ENCODE data around the gene MBOAT2. TPM values are rescaled to one million over a fixed set of nuclear protein-coding genes. Genes with fewer than 3 reads are reported as not detected.
"Not testable (repeated sequence)": the region's sequence is repeated elsewhere in the genome, so short reads cannot be mapped to it uniquely, and the experiment has no call there.

MBOAT2 gene
- 8.0 TPM for total RNA-seq

DNA sequence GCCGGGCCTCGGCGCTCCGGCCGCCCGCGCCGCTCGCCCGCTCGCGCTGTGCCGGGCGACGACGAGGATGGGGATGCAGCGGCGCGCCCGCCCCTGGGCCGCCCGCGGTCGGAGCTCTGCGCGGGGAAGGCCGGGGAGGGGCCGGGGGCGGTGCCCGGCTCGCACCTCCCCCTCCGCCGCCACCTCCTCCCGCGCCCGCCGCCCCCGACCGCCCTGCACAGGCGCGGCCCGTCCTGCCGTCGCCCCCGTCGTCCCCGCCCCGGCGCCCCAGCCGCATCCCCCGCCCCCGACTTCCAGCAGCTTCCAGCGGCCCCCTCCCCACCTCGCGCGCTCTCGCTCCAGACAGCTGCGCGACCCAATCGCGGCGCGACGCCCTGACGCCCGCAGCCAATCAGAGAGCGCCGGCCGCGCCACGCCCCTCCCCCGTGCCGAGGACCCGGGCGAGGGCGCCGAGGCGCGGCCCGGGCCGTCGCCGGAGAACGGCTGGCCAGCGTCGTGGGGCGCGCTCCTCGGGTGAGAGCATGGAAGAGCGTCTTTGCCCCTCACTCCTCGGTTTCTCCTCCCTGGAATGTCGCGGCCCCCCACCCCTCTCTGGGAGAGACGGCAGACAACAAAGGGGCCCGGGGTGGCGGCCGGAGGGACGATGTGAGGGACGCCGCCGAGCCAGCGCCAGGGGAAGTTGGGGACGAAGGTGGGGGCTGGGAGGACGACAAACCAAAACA is at the start of gene MBOAT2:
MBOAT2 (minus strand) TSS at position 69 of the 722 bp plus-strand sequence. CDS start 70 bp downstream, outside the sequence.
- peak within 1 kb of the TSS; percentile 85 to 93 for H3K27ac ChIP-seq
- no peaks in the 10 kb centered on the region for H3K27me3 ChIP-seq
- intact Hi-C loops (cut with DNase I): loop anchor here (5.0 to 10.0 kb wide), 4 partner anchors 139 to 421 kb away; partner anchors contain the start of genes CPSF3, ITGB1BP1 and KIDINS220
- peak; percentile 14 to 88 for DNase-seq (ENCODE audit: low spot score in 2 of 2)
- TF ChIP-seq, protein P1, sequence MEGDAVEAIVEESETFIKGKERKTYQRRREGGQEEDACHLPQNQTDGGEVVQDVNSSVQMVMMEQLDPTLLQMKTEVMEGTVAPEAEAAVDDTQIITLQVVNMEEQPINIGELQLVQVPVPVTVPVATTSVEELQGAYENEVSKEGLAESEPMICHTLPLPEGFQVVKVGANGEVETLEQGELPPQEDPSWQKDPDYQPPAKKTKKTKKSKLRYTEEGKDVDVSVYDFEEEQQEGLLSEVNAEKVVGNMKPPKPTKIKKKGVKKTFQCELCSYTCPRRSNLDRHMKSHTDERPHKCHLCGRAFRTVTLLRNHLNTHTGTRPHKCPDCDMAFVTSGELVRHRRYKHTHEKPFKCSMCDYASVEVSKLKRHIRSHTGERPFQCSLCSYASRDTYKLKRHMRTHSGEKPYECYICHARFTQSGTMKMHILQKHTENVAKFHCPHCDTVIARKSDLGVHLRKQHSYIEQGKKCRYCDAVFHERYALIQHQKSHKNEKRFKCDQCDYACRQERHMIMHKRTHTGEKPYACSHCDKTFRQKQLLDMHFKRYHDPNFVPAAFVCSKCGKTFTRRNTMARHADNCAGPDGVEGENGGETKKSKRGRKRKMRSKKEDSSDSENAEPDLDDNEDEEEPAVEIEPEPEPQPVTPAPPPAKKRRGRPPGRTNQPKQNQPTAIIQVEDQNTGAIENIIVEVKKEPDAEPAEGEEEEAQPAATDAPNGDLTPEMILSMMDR (IDR thresholded peaks at IDR 0.05): no peak
- no peaks in the 10 kb centered on the region for H3K9me3 ChIP-seq
- H3K36me3 ChIP-seq: no peaks in the 10 kb centered on the region
- peak within 1 kb of the TSS; percentile 80 to 97 for H3K4me3 ChIP-seq
- H3K4me1 ChIP-seq: peaks cover 0 to 9% of the 10 kb centered on the region in 2 donors

DNA sequence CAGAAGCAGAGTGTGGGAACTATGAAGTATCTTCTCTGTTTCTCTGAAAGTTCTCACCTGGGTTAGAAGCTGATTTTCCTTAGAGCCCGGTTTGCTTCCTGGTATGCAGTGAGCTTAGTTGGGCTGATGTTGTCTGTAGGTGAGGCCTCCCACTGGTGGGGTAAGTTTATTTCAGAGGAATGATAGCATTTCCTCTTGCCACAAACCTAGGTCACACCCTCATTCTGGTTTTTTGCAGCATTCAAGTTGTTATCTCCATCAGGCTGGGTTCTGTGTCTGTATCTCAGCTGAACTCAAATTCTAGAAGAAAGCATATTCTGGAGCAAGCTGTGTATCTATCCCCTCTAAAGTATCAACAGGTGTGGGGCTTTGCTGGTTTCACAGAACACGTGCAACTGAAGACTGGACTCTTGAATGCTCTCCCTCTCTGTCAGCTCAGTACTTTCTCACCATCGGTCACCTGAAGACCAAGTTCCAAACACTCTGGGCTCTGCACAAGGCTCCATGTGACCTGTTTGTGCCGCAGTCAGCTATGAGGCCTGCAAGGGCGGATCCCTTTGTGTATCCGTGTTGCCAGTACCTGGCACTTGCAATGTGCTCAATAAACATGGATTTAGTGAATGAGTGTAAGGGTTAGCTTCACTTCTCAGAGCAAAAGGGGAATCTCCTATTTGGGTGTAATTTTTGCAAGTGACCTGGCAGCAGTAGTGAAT is 49.5 kb upstream of the MBOAT2 start:
- Histone ChIP-seq H3K27me3 (no peaks in the 10 kb centered on the region), H3K9me3 (no peaks in the 10 kb centered on the region), H3K4me1 (no peaks in the 10 kb centered on the region), H3K36me3 (no peaks in the 10 kb centered on the region), H3K27ac (no peak overlapping the region), H3K4me3 (no peak overlapping the region)
- no peak for DNase-seq (ENCODE audit: low spot score in 2 of 2)
- intact Hi-C loops (cut with DNase I): no loop called here
- TF ChIP-seq, protein P1 (IDR thresholded peaks at IDR 0.05): no peak

- H3K27ac ChIP-seq; intact Hi-C loops (cut with DNase I); H3K36me3 ChIP-seq; H3K27me3 ChIP-seq; H3K9me3 ChIP-seq; DNase-seq (ENCODE audit: low spot score in 2 of 2); H3K4me1 ChIP-seq; H3K4me3 ChIP-seq: not testable (repeated sequence)
These were observed 48.0 kb upstream of the MBOAT2 start for GRCh38 chr2:9051451-9051850.

- H3K4me1 ChIP-seq: no peaks in the 10 kb centered on the region
- TF ChIP-seq, protein P1 (IDR thresholded peaks at IDR 0.05): no peak
- H3K27ac ChIP-seq: no peak overlapping the region
- DNase-seq (ENCODE audit: low spot score in 2 of 2): no peak
- H3K4me3 ChIP-seq: no peak overlapping the region
- H3K9me3 ChIP-seq: no peaks in the 10 kb centered on the region
- H3K27me3 ChIP-seq: no peaks in the 10 kb centered on the region
- intact Hi-C loops (cut with DNase I): no loop called here
- no peaks in the 10 kb centered on the region for H3K36me3 ChIP-seq
These were observed 46.8 kb upstream of the MBOAT2 start for GRCh38 chr2:9050122-9050809.

GRCh38 chr2:9045595-9045994 is 42.1 kb upstream of the MBOAT2 start:
- no peak for DNase-seq (ENCODE audit: low spot score in 2 of 2)
- Histone ChIP-seq H3K9me3 (no peaks in the 10 kb centered on the region), H3K27me3 (no peaks in the 10 kb centered on the region), H3K36me3 (no peaks in the 10 kb centered on the region), H3K4me1 (no peaks in the 10 kb centered on the region), H3K27ac (no peak overlapping the region), H3K4me3 (no peak overlapping the region)
- TF ChIP-seq, protein P1 (IDR thresholded peaks at IDR 0.05): no peak
- intact Hi-C loops (cut with DNase I): no loop called here

- intact Hi-C loops (cut with DNase I); H3K27ac ChIP-seq; H3K4me3 ChIP-seq; H3K27me3 ChIP-seq; H3K4me1 ChIP-seq; H3K36me3 ChIP-seq; H3K9me3 ChIP-seq; DNase-seq (ENCODE audit: low spot score in 2 of 2): not testable (repeated sequence)
These were observed 40.0 kb upstream of the MBOAT2 start for GRCh38 chr2:9043491-9043890.

Measured in ascending aorta (tissue), 2 donors.